Inferior parietal cortex (tissue), 1 donor: ENCODE measurements around the gene ZNF639.
A peak's percentile ranks its signal among the peaks of the same experiment; 100 is the strongest.
"Not testable (repeated sequence)": the region's sequence is repeated elsewhere in the genome, so short reads cannot be mapped to it uniquely, and the experiment has no call there.

Source experiments
- DNase-seq: peaks from one replicate; pipeline ENCODE4 v3.0.0-alpha.2; 2016; ENCODE audit errors: extremely low spot score

ZNF639 gene, protein sequence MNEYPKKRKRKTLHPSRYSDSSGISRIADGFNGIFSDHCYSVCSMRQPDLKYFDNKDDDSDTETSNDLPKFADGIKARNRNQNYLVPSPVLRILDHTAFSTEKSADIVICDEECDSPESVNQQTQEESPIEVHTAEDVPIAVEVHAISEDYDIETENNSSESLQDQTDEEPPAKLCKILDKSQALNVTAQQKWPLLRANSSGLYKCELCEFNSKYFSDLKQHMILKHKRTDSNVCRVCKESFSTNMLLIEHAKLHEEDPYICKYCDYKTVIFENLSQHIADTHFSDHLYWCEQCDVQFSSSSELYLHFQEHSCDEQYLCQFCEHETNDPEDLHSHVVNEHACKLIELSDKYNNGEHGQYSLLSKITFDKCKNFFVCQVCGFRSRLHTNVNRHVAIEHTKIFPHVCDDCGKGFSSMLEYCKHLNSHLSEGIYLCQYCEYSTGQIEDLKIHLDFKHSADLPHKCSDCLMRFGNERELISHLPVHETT

DNA sequence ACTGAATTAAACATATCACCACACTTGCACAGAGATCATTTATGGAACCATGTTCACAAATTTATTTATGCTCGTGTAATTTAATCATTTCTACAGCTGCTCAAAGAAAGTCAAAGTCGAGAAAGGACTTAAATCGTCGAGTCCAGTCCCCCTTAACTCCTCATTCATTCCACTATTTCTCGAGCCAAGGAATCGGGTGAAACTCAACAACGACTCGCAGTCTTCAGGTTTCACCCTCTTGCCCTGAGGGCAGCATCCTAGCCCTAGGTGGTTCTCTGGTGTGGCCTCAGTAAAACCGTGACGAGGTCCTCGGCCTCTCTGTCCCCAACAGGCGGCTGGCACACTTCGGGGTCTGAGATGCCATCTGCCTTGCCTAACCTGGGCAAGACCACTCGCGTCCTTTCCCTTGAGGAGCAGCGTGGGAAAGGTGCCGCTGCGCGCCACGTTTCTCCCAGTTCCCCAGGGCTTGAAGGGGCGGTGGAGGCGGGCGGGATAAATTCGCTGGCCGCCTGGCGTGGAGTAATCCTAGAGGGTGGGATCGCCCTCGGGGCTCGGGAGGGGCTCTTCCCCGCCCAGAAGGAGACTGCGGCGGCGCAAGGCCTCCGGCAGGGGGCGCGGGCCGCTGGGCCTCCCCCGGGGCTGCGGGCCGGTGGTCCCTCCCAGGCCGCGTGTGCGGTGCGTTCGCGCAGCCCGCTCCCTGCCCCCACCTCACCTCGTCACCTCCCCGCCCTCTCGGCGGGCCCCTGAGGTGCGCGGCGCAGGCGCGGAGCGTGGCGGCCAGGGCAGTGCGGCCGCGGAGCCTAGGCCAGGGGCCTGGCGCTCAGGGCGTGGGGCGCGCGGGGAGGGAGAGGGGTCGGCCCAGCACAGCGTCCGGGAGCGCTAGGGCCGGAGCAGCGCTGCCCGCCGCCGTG, at the start of gene ZNF639:
ZNF639 (plus strand) TSS at position 746 of the 911 bp plus-strand sequence. CDS start 5,263 bp downstream, outside the sequence.
- DNase-seq: peak; percentile 76

DNA sequence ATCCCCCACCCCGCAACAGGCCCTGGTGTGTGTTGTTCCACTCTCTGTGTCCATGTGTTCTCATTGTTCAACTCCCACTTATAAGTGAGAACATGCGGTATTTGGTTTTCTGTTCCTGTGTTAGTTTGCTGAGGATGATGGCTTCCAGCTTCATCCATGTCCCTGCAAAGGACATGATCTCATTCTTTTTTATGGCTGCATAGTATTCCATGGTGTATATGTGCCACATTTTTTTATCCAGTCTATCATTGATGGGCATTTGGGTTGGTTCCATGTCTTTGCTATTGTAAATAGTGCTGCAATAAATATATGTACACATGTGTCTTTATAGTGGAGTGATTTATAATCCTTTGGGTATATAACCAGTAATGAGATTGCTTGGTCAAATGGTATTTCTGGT, 48.4 kb upstream of the ZNF639 start:
- DNase-seq: not testable (repeated sequence)

DNA sequence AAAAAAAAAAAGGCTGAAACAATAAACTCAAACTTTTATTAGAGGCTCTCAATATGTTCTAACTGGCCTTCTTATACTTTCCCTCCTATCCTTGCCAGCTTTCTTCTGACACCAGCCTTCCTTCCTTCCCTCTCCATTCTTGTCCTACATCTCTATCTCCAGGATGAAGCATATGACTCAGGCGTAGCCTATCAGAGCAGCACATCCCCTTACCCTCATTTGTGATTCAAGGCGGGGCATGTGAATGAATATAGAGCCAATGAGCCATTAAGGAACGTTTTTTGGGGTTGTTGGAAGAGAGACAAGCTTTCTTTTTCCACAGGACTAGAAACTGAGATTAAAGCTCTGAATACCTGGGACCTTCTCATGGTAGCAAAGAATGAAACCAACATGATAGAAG, 46.8 kb upstream of the ZNF639 start:
- DNase-seq: no peak

DNA sequence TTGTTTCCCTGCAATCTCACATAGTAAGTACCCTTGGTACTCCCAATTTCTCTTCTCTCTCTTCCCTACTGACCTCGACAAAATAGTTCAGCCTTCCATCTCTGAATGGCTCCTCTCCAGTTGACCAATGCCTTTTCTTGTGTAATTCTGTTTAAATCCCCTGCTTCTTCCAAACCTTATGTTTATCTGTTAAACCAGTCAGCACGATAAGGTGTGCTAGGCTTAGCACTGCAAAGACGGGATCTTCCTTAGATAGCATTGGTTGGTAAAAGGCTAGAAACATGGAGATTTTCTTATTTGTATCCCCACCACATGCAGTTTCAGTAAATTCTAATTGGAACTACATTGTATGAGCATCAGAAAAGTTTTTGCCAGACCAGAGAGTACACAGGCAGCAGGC, 46.1 kb upstream of the ZNF639 start:
- DNase-seq: no peak

DNA sequence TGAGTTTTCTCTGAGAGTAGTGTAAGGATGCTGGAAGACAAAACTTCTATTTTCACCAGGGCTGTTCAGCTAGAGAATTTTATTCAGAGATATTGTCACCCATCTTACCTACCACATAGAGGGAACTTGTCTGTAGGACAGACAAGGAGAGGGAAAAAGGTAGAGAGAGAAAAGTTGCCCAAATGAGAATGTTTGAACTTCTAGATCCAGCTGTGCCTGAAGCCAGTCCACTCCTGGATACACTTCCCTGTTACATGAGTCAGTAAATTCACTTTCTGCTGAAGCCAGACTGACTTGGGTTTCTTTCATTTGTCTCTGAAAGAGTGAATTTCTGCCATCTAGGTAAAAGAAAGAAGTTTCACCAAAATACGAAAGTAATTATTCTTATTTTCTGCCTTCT, 44.7 kb upstream of the ZNF639 start:
- no peak for DNase-seq

DNA sequence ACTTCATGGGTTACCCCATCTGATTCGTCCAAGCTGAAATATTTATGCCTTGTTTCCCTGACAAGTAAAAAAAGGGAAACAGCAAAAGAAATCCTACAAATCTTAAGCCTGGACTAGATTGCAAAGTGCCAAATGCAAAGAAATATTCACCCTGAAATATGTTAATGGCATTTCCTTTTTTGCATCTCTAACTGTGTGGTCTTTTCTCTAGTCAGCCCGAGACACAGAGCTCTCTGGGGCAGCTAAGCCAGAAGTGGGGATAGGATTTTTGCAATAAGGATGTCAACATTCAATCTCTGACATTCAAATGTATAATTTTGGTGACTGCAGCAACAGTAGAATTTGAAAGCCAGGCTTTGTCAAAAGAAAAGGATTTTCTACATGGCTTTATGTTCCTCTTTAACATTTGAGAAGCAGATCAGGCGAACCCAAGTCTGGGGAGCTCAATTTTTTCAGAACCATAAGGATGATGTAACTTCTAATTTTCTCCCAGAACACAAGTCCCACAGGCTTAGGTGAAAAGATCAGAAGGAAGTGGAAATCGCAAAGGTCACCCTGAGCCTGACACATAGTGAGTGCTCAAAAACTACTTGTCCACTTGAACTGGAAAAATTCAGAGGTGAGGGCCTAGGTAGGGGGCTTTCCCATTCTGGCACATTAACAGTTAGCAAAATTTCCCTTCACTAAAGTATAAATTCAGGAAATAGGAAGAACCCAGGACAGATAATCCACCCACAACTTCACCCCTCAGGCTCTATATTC, 43.7 kb upstream of the ZNF639 start:
- DNase-seq: no peak

DNA sequence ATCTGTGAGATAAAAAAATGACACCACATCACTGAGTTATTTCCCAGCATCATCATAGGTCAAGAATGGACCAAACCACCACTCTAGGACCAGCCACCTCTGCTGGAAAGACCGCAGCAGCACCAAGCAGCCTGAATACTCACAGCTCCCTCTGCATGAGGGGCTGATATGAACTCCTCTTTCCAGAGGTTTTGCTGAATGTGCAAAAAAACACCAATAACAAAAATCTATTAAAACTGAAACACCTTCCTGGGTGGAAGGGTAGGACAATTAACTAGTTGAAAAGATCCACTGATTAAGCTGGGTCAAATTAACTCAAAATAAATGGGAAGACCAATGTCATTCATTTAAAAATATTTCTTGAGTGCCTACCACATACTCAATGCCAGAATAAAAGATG, 43.0 kb upstream of the ZNF639 start:
- no peak for DNase-seq

DNA sequence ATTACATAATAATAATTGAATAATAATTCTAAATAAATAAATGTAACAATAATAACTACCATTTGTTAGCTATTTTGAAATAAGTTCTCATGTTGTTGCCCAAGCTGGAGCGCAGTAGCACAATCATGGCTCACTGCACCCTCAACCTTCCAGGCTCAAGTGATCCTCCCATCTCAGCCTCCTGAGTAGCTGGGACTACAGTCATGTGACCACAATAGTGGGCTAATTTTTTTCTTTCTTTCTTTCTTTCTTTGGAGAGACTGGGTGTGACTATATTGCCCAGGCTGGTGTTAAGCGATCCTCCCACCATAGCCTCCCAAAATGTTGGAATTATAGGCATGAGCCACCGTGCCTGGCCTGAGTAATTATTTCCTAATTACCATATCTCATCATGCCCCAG, 41.0 kb upstream of the ZNF639 start:
- DNase-seq: no peak

DNA sequence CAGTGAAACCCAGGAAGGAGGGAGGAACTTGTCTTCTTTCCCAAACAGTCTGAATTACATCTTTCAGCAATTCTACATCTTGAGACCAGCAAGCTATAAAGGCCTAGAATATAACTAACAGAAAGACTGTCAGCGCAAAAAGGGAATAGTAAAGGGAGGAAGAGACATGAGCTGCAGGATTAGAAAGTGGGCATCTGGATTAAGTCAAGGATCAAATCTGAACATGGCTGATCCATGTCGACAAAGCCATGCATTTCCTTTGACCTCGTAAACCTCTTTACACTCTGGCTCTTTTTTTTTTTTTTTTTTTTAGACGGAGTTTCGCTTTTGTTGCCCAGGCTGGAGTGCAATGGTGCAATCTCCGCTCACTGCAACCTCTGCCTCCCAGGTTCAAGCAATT, 36.5 kb upstream of the ZNF639 start:
- DNase-seq: no peak

DNA sequence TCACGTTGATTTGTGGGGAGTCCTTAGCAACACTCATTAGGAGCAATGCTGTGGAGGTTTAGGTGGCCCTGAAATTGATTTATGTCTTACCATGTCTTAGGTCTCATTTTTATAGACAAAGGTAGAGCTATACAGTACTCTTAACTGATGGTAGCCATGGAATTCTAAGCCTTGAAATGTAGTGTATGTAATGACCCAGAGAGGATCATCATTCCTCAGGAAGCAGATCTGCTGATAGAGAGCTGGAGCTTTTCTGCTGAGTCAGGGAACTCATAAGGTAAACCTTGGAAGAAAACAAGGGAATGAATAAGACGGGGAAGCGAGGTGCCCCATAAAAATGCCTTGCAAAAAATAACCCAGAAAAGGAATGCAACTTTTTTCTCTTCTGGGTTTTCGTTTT, 34.0 kb upstream of the ZNF639 start:
- no peak for DNase-seq

DNA sequence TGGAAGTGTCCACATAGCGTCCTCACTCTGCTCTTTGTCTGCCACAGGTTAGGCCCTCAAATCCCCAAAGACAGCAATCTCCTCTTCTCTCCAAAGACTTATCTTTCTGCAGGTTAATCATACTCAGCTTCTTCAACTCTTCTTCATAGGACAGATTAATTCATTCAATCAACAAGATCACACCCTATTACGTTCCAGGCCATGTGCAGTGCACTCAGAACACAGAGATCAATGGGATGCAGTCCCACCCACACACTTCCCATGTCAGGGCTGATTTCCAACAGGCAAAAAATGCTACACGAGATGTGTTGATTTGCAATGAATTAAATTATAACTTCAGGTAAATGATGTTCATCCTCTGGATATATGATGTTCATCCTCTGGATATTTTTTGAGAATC, 33.5 kb upstream of the ZNF639 start:
- no peak for DNase-seq

DNA sequence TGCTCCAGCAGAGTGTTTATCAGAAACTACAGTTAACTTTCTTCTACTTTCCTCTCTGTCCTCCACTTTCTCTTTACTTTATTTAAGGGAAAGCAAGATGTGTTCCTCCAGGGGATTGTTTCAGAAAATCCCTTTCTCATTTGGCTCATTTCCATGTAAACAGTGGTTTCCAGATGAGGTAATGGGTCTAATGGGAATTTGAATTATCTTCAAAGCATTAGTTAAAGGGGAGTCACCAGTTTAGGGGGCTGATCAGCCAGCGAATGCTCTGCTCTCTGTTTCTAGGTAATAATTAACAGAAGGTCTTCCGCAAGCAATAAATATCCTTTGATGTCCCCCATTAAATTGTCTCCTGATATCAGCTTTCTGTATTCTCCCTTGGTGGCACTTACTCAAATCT, 30.4 kb upstream of the ZNF639 start:
- DNase-seq: no peak

DNA sequence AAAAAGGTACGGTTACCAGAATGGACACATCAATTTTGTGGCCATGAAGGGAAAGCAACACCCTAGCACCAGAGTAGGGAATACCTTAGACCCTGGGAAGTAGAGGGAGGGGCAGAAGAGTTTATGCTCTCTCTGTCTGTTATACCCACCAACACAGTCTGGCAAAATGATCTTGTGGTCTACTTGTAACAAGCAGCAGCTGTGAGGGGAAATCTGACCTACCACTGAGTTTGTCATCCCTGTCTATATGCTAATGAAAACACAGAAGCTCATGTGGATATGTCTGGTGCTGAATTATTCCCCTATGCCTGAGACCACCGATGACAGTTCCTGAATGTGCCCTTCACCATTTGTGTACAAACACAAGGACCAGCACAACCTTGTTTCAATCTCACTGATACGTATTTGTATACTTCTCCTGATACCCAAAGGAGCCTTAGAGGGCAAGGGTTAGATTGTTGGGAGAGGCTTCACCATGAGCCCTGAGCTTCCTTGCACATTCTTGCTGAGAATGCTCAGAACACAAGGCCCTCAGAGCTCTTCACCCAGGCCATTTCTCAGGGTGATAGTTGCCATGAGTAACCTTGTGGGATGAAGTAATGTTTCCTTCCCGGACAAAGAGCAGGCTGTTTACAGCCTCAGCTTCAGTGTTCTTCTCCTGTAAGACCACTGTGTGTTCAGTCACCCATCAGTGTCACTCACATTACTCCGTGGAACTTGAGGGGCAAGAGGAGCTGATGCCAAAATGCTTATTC, 24.7 kb upstream of the ZNF639 start:
- no peak for DNase-seq

DNA sequence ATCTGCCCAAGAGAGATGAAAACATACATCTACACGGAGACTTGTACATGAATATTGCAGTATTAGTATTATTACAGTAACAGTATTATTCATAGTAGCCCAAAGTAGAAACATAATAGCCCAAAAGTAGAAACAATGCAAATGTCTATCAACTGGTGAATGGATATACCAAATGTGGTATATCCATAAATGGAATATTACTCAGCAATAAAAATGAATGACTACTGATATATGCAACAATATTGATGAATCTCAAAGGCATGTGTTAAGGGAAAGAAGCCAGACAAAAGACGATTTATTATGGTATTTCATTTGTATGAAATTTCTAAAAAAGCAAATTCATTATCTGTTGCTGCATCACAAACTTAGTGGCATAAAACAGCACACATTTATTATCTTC, 23.5 kb upstream of the ZNF639 start:
- no peak for DNase-seq

DNA sequence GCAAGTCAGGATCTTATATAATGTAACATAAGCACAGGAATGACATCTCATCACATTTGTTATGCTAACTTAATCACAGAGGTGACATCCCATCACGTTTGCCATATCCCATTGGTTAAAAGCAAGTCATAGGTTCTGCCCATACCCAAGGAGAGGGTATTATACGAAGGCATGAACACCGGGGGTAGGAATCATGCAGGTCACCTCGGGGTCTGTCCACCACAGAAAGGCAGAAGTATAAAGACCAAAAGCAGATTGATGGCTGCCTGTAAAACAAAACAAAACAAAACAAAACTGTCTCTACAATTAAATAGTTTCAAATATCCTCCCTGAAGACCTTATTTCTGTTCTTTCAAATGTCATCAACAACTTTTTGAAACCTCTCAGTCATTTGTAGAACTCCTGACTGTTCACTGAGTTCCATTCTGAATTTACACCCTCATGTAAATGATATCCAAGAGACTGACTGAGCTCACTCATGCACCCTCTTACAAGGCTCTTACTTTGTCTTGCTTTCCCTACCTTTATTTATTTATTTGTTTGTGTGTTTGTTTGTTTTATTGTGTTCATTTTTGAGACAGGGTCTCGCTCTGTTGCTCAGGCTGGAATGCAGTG, 22.7 kb upstream of the ZNF639 start:
- no peak for DNase-seq

DNA sequence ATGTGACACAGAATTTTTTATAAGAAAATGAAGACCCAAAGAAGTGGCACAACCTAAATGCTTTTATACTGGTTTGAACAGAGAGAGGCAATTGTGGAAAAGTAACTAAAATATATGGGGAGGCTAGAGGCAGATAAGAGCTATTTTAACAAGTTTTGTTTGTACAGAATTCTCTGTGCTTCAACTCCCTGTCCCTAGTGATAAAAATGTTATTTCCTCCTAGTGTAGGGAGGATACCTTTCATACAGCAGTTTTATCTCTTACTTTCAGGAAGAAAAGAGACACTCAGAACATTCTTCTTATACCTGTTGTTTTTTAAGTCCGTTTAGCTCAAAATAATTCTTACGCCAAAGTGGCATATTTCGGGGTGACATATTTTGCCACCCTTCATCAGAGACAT, 21.2 kb upstream of the ZNF639 start:
- DNase-seq: no peak

DNA sequence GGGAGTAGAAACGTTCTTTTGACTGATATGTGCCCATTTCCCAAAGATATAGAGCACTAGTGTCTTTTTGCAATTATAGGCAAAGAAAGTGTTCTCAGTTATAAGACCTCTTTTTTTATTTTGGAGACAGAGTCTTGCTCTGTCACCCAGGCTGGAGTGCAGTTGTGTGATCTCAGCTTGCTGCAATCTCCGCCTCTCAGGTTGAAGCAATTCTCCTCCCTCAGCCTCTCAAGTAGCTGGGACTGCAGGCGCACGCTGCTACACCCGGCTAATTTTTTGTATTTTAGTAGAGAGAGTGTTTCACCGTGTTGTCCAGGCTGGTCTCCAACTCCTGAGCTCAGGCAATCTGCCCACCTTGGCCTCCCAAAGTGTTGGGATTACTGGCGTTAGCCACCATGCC, 20.7 kb upstream of the ZNF639 start:
- DNase-seq: no peak

DNA sequence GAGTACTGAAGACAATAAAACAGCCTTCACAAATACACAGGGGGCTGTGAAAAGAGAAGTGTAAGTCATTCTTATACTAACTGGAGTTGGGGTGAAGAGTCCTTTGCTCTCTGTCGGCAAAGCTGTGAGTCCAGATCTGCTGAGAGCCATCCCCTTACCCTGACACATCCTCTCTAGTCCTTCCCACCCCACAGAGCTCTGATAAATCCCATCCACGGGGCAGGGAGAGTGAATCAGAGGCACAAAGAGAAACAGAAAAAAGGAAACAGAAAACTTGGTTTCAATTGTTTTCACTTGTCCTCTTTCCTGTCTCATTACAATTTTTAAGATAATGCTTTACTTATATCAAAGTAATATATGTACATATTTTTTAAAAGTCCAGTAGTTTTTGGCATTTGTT, 18.2 kb upstream of the ZNF639 start:
- DNase-seq: no peak

DNA sequence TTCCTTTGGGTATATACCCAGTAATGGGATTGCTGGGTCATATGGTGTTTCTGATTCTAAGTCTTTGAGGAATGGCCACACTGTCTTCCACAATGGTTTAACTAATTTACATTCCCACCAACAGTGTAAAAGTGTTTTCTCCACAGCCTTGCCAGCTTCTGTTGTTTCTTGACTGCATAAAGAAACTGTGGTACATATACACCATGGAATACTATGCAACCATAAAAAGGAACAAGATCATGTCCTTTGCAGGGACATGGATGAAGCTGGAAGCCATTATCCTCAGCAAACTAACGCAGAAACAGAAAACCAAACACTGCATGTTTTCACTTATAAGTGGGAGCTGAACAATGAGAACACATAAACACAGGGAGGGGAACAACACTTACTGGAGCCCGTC, 15.5 kb upstream of the ZNF639 start:
- DNase-seq: not testable (repeated sequence)

DNA sequence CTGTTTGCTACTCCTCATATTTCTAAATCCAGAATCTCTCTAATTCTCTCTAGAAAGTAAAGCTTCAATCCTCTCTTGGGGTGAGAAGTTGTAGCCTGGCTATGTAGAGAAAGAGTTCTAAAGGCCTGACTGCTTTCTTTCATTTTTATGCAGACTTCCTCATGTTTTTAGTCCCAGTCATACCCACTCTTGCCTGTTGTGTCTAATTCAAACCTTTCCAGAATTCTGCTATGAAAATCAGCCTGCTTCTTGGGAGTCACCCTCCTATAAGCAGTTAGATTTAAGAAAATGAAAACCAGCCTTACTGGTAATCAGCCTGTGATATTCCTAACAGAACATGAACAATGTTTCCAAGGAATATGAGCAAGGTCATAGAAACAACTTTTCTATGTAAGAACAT, 14.8 kb upstream of the ZNF639 start:
- DNase-seq: no peak
